Skin epidermis (tissue), 12 donors: ENCODE data around the gene LMAN1L.

ENCODE experiments used
- H3K27ac ChIP-seq, 21 experiments: fragments of 200-600 bp; sonication (generic) in 11 of 21; one replicate each; pipeline ENCODE4 v1.5.0; 2020; ENCODE audit warnings: mild to moderate bottlenecking in 3 of 21, inconsistent platforms in 2 of 21, moderate library complexity in 2 of 21
- H3K4me3 ChIP-seq, 7 experiments: fragments of 200-600 bp; sonication (generic) in 2 of 7; one replicate each; pipeline ENCODE4 v1.5.0; 2020; ENCODE audit warnings: inconsistent platforms in 2 of 7, mild to moderate bottlenecking in 2 of 7, moderate library complexity in 1 of 7

LMAN1L gene

GRCh38 chr15:74808078-74808839 lies 4.4 kb upstream of the LMAN1L start:
- H3K4me3 ChIP-seq: no peak overlapping the region
- H3K27ac ChIP-seq: no peak overlapping the region

DNA sequence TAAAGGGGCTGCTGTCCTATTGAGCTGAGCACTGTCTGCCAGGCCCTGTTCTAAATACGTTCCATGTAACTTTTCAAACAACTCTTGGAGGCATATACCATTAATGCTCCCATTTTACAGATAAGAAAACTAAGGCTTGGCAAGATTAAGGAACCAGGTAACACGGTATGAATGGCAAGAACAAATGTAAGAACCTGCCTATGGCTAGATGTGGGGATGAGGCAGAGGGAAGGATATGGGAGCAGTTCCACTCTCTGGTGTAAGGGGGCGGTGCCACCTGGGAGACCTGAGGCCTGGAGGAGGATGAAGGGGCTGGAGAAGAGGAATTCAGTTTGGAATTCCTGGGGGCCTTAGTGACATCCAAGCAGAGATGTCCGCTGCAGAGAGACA lies 3.8 kb upstream of the LMAN1L start:
- no peak overlapping the region for H3K27ac ChIP-seq
- H3K4me3 ChIP-seq: no peak overlapping the region

GRCh38 chr15:74809242-74809641 lies 3.4 kb upstream of the LMAN1L start:
- H3K27ac ChIP-seq: no peak overlapping the region
- H3K4me3 ChIP-seq: no peak overlapping the region

- Histone ChIP-seq H3K4me3 (no peak overlapping the region), H3K27ac (no peak overlapping the region)
Observed at GRCh38 chr15:74809956-74810355, 2.7 kb upstream of the LMAN1L start.

DNA sequence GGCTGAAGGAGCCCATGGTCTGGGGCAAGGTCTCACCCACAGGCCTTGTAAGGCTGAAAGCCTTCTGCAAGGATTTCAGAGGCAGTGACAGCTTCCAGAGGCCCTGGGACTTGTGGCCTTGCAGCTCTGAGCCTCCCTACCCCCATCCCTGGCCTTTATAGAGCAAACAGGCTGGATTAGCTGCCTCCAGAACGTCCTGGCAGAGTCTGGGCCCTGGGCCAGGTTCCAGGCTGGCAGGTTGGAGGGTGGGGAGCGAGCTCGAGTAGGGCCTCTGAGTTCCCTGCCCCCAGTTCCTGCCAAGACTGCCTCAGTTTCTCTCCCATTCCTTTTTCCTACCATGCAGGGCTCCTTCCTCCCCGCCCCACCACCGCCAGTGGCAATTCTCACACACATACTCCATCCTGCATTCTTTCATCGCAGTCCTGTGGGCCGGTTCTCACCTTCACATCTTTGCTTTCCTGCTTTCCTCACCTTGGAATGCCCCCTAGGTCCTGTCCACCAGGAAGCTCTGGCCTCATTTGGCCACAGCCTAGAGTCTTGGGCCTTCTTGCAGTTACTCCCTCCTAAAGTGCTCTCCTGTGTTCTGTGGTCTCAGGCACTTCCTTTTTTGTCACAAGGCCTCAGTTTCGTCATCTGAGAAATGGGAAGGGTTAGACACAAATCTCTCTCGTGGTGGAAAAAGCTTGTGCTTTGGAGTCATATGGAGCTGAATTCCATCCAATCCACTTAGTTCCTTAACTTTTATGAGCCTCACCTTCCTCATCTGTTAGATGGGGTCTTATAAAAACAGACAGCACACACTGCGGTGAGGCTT lies 2.7 kb downstream of the LMAN1L start:
- no peak overlapping the region for H3K27ac ChIP-seq
- H3K4me3 ChIP-seq: no peak overlapping the region

DNA sequence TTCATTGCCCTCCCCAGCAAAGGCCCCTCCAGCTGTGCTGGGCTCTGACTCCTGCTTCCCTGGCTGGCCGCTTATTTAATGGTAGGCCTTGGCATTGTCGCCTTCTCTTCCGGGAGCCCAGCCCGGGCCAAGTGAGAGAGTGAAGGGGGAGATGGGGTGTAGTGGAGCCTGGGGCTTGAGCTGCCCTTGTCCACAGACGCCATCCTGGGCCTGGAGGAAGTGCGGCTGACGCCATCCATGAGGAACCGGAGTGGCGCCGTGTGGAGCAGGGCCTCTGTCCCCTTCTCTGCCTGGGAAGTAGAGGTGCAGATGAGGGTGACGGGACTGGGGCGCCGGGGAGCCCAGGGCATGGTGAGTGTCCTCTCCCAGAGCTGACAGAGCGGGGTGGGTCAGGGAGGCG lies 3.3 kb downstream of the LMAN1L start:
- H3K27ac ChIP-seq: no peak overlapping the region
- no peak overlapping the region for H3K4me3 ChIP-seq

DNA sequence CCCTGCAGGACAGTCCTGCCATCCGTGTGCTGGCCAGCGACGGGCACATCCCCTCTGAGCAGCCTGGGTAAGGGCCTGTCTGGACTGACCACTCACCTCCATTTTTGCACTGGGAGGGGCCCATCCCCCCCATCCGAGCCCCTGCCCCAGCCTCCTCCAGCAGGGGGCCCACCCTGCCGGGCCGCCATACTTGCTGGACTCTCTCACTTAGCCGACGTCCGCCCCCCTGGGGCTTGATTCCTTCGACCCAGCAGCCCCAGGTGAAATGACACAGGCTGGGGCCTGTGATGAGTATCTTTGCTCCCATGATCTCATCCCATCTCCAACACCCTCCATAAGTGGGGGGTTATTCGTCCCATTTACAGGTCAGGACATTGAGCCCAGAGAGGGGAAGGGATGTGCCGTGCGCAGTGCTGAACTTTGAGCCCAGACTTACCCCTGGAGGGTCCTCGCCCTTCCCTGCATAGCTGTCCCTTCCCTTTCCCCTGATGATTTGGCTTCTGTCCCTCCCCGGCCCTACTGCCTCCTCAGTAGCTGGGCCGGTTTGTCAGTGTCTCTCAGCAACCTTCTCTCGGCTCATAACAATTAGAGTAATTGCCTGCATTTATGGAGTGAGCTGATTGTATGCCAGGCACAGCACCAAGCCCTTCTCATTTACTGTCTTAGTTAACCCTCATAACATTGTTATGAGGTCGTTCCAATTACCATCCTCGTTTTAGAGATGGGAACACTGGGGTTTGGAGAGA lies 4.2 kb downstream of the LMAN1L start:
- Histone ChIP-seq H3K4me3 (no peak overlapping the region), H3K27ac (peak overlapping the region in 4 of 21 experiments; percentile 18 to 38 (median 32))

GRCh38 chr15:74817370-74817737 lies 4.7 kb downstream of the LMAN1L start:
- H3K4me3 ChIP-seq: no peak overlapping the region
- H3K27ac ChIP-seq: peak overlapping the region in 2 of 21 experiments; percentile 18 to 38

DNA sequence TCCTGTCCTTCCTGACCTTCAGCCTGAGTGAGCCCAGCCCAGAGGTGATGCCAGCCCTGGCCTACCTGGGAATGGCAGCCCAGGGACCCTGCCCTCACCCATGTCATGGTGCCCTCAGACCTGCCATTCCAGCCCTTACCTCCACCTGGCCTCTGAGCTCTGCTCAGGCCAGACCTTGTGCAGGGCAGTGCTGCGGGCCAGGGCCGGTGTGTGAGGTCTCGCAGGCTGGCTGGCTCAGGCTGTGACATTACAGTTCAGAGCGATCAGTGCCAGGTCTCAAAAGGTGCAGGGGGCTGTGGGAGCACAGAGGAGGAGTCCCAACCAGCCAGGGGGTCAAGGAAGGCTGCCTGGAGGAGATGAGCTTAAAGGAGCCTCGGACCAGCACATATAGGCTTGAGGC lies 7.4 kb downstream of the LMAN1L start:
- no peak overlapping the region for H3K4me3 ChIP-seq
- peak overlapping the region in 1 of 21 experiments; percentile 9 for H3K27ac ChIP-seq

DNA sequence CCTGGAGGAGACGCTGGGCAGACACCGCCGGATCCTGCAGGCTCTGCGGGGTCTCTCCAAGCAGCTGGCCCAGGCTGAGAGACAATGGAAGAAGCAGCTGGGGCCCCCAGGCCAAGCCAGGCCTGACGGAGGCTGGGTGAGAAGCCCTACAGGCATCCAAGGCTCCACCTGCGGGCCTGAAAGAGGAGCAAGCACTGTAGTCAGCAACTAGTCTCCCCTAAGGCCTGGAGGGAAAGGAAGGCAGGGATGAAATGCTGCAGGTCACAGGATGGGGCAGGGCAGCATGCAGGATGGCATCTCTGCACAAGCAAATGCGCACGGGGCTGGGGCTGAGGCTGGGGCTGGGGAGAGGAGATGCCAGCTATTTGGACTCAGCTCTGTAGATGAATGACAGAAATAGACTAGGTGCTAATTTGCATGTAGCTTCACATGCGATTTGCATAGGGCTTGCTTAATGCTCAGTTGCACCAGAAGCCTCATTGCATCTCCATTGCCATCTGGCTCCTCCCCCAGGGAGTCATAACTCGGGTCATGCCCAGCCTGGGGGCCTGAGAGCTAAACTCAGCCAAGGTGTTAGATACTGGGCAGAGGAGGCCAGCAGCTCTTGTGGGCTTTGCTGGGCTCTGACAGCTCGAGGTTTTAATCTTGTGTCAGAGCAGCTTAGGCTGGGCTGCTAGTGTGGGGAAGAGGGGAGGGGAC lies 8.6 kb downstream of the LMAN1L start:
- H3K4me3 ChIP-seq: no peak overlapping the region
- H3K27ac ChIP-seq: peak overlapping the region in 2 of 21 experiments; percentile 29 to 46

- peak overlapping the region in 2 of 21 experiments; percentile 29 to 46 for H3K27ac ChIP-seq
- no peak overlapping the region for H3K4me3 ChIP-seq
Observed at GRCh38 chr15:74821790-74822158, 9.1 kb downstream of the LMAN1L start.

DNA sequence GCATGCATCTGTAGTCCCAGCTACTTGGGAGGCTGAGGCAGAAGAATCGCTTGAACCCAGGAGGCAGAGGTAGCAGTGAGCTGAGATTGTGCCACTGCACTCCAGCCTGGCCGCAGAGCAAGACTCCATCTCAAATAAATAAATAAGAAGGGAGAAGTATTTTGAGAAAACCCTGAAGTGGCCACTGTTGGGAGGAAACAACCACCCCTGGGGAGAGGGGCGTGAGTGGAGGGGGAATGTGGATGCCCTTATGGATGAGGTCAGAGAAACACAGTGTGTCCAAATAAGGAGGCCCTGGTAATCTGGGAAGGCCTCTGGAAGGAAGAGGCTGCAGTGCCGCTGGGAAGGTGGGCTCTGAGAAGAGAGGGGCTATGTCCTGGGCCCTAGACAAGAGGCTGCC lies 9.6 kb downstream of the LMAN1L start:
- Histone ChIP-seq H3K27ac (no peak overlapping the region), H3K4me3 (no peak overlapping the region)

DNA sequence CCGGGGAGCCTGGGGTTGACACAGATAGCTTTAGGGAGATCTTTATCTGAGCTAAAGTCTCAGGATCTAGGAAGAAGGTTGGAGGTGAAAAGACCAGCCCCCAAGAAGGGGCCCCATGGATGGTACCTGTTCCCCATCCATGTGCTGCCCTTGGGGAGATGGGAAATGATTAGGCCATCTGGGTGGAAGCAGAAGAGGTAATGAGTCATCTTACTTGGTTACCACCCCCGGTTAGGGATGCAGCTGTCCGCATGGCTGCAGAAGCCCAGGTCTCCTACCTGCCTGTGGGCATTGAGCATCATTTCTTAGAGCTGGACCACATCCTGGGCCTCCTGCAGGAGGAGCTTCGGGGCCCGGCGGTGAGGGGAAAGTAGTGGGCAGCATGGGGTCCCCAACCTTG lies 10.7 kb downstream of the LMAN1L start:
- Histone ChIP-seq H3K27ac (no peak overlapping the region), H3K4me3 (no peak overlapping the region)

GRCh38 chr15:74824976-74825375 lies 12.3 kb downstream of the LMAN1L start:
- H3K27ac ChIP-seq: no peak overlapping the region
- H3K4me3 ChIP-seq: no peak overlapping the region

DNA sequence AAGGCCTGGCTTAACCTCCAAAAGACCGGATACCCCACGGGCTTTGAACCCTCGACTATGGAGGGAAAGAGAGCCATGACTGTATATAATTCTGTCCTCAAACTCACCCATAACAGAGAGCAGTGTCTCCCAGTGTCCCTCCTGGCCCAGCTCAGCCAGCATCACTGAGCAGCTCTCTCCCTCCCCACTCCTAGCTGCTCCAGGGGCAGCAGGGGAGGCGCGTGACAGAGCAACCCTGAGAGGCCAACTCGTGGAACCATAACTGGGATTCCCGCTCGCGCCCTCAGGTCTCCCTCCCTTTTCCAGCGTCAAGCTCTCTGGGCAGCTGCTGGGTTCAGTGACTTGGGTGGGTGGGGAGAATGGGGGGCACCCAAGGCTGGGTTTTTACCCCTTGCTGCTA lies 13.2 kb downstream of the LMAN1L start:
- no peak overlapping the region for H3K27ac ChIP-seq
- no peak overlapping the region for H3K4me3 ChIP-seq

DNA sequence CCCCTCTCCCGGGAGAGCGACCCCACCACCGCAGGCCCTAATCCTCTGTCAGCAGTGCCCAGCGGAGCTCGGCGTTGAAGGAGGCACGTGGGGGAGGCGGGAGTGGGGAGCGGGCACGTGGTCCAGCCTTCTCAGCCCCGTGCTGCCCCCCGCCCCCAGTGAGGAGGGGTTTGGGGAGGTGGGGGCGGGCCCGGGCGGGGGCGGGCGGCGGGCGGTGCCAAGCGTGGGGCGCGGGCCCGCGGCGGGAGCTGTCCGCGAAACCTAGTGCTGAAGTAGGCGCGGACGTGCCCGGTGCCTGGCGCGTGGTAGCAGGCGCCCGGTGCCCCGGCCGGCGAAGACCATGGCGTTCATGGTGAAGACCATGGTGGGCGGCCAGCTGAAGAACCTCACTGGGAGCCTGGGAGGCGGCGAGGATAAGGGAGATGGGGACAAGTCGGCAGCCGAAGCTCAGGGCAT lies 13.8 kb downstream of the LMAN1L start, which contains the start of gene CPLX3:
CPLX3 (plus strand) TSS at position 264 of the 456 bp plus-strand sequence; CDS start at position 341, 77 bp downstream.
- no peak within 1 kb of the TSS for H3K27ac ChIP-seq
- H3K4me3 ChIP-seq: no peak within 1 kb of the TSS

DNA sequence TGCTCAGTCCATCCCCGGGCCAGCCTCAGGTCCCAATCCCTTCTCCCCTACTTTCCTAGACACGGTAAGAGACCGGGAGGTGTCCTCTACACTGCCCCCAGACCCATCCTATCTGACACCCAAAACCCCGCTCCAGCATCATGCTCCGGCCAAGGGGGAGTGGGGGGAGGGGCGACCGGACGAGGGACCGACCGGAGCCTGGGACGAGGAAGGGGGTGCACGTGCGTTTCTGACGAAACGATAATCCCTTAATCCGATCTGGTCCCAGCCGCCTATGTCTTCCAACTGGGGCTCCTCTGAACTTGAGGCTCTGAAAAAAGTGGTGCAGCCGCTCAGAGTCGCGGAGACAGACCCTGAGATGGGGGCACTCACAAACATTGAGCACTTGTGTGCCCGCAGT lies 14.3 kb downstream of the LMAN1L start:
- no peak overlapping the region for H3K4me3 ChIP-seq
- H3K27ac ChIP-seq: no peak overlapping the region

- no peak overlapping the region for H3K4me3 ChIP-seq
- no peak overlapping the region for H3K27ac ChIP-seq
Observed at GRCh38 chr15:74827614-74828013, 15.0 kb downstream of the LMAN1L start.

DNA sequence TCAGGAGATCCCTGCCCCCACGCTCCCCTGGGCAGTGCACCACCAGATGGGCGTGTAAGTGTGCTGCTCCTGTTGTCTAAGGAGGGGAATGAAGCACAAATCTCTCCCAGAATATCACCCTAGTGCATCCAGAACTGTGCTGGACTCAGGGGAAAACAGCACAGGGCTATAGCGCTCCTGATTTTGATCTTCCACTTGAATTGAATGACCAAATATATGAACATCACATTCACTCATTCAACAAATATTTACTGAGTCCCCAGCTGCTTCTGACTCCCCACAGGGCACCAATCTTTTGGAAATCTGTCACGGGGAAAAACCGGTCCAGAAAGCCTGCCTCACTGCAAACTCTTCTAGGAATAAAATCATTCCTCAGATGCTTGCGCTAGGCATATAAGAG lies 16.2 kb downstream of the LMAN1L start:
- no peak overlapping the region for H3K4me3 ChIP-seq

GRCh38 chr15:74829486-74829885 lies 16.9 kb downstream of the LMAN1L start:
- no peak overlapping the region for H3K27ac ChIP-seq

More for the DNA sequence above, 16.2 kb downstream of the LMAN1L start:
- no peak overlapping the region for H3K27ac ChIP-seq

More at GRCh38 chr15:74829486-74829885, 16.9 kb downstream of the LMAN1L start:
- no peak overlapping the region for H3K4me3 ChIP-seq
